Iris pigment epithelial cell (primary cell): ENCODE results near the gene POLN.
"Not testable (repeated sequence)": the region's sequence is repeated elsewhere in the genome, so short reads cannot be mapped to it uniquely, and the experiment has no call there.

ENCODE experiments used
- DNase-seq: peaks from one replicate; pipeline ENCODE4 v3.0.0-alpha.2; 2011; ENCODE audit warnings: low read depth

Gene POLN

GRCh38 chr4:2251073-2251794 lies 9.3 kb upstream of the POLN start:
- DNase-seq = no peak

- no peak for DNase-seq
These were observed 8.6 kb upstream of the POLN start for GRCh38 chr4:2250357-2251072.

GRCh38 chr4:2249526-2250356 lies 7.8 kb upstream of the POLN start:
- DNase-seq = no peak

- no peak for DNase-seq
These were observed 6.9 kb upstream of the POLN start for GRCh38 chr4:2248821-2249261.

- no peak for DNase-seq
These were observed 6.3 kb upstream of the POLN start for GRCh38 chr4:2248044-2248780.

- no peak for DNase-seq
These were observed 5.5 kb upstream of the POLN start for GRCh38 chr4:2247128-2248043.

GRCh38 chr4:2246384-2247127 lies 4.6 kb upstream of the POLN start:
- no peak for DNase-seq

- DNase-seq = no peak
These were observed 3.9 kb upstream of the POLN start for GRCh38 chr4:2245787-2246275.

- DNase-seq = no peak
These were observed 3.3 kb upstream of the POLN start for GRCh38 chr4:2245057-2245786.

- DNase-seq = no peak
These were observed 1.9 kb upstream of the POLN start for GRCh38 chr4:2243681-2244380.

- DNase-seq = no peak
These were observed 918 bp downstream of the POLN start for GRCh38 chr4:2241003-2241402.

GRCh38 chr4:2236944-2237666 lies 4.8 kb downstream of the POLN start:
- DNase-seq = no peak

GRCh38 chr4:2231082-2231481 lies 10.8 kb downstream of the POLN start:
- DNase-seq = no peak

GRCh38 chr4:2226261-2226660 lies 15.7 kb downstream of the POLN start:
- DNase-seq = no peak

- DNase-seq = no peak
These were observed 19.1 kb downstream of the POLN start for GRCh38 chr4:2222838-2223237.

GRCh38 chr4:2221378-2221777 lies 20.5 kb downstream of the POLN start:
- not testable (repeated sequence) for DNase-seq

- peak; percentile 63 for DNase-seq
These were observed 21.8 kb downstream of the POLN start for GRCh38 chr4:2220016-2220630.
